Common myeloid progenitor, CD34-positive (primary cell): ENCODE results near the gene TBL1X.
A peak's percentile ranks its signal among the peaks of the same experiment; 100 is the strongest.

Experiments
- CTCF ChIA-PET: fragments of 350-600 bp; sonication (Branson Sonifier 250); formaldehyde crosslinking; loops from one replicate; lab custom pipeline; 2021; ENCODE audit warnings: antibody characterized with exemption; lab: Charles Lee
- POLR2A ChIA-PET: fragments of 350-600 bp; sonication (Branson Sonifier 250); formaldehyde crosslinking; loops from one replicate; lab custom pipeline; 2021; ENCODE audit warnings: antibody characterized with exemption; lab: Charles Lee
- DNase-seq, 3 donors: peaks; one replicate each; pipeline versions ENCODE4 v3.0.0 to v3.0.0-alpha.2; 2013
- H3K27ac ChIP-seq, 2 experiments: 1 replicate in 1 of 2; 2 replicates in 1 of 2; pipeline ENCODE4 v1.7.0; 2013; ENCODE audit warnings: inconsistent platforms in 2 of 2, low read length in 2 of 2, mild to moderate bottlenecking in 2 of 2, low read depth in 1 of 2, moderate library complexity in 1 of 2; ENCODE audit not compliant: severe bottlenecking in 2 of 2, insufficient read depth in 1 of 2, poor library complexity in 1 of 2
- H3K27me3 ChIP-seq, 5 experiments: replicated peaks in 2 of 5; 1 replicate in 3 of 5; 2 replicates in 2 of 5; pipeline versions ENCODE4 v1.6.1 to v1.7.0; 2013; ENCODE audit warnings: low read length in 4 of 5, mild to moderate bottlenecking in 2 of 5, moderate library complexity in 2 of 5, inconsistent platforms in 1 of 5; ENCODE audit not compliant: insufficient read depth in 5 of 5, control insufficient read depth in 4 of 5
- H3K36me3 ChIP-seq, 4 experiments: 1 replicate in 2 of 4; 2 replicates in 2 of 4; pipeline versions ENCODE4 v1.6.1 to v1.7.0; 2013; ENCODE audit warnings: low read length in 3 of 4, control low read depth in 1 of 4, mild to moderate bottlenecking in 1 of 4; ENCODE audit not compliant: control insufficient read depth in 4 of 4, insufficient read depth in 4 of 4
- H3K4me1 ChIP-seq, 4 experiments: 1 replicate in 3 of 4; 2 replicates in 1 of 4; pipeline versions ENCODE4 v1.6.1 to v1.7.1; 2013; ENCODE audit warnings: low read length in 3 of 4, mild to moderate bottlenecking in 3 of 4, control low read depth in 1 of 4, inconsistent platforms in 1 of 4, moderate library complexity in 1 of 4; ENCODE audit not compliant: control insufficient read depth in 4 of 4, insufficient read depth in 4 of 4; ENCODE audit errors: control extremely low read depth in 1 of 4
- H3K4me3 ChIP-seq, 7 experiments: 1 replicate in 4 of 7; 2 replicates in 3 of 7; pipeline versions ENCODE4 v1.5.1 to v1.7.0; 2013; ENCODE audit warnings: mild to moderate bottlenecking in 7 of 7, low read length in 6 of 7, moderate library complexity in 6 of 7, inconsistent platforms in 2 of 7, low read depth in 2 of 7, control low read depth in 1 of 7; ENCODE audit not compliant: insufficient read depth in 4 of 7, control insufficient read depth in 1 of 7; ENCODE audit errors: extremely low read depth in 1 of 7
- H3K9me3 ChIP-seq, 5 experiments: 1 replicate in 4 of 5; 2 replicates in 1 of 5; pipeline versions ENCODE4 v1.6.1 to v1.7.1; 2013; ENCODE audit warnings: low read length in 4 of 5, mild to moderate bottlenecking in 2 of 5, inconsistent platforms in 1 of 5, low read depth in 1 of 5, moderate library complexity in 1 of 5; ENCODE audit not compliant: control insufficient read depth in 4 of 5, insufficient read depth in 2 of 5; ENCODE audit errors: control extremely low read depth in 1 of 5
- WGBS: methylation state at CpG from one replicate; pipeline ENCODE4 v1.1.5; 2013; ENCODE audit not compliant: insufficient coverage; 5-methylcytosine and 5-hydroxymethylcytosine counted together

The TBL1X gene

DNA sequence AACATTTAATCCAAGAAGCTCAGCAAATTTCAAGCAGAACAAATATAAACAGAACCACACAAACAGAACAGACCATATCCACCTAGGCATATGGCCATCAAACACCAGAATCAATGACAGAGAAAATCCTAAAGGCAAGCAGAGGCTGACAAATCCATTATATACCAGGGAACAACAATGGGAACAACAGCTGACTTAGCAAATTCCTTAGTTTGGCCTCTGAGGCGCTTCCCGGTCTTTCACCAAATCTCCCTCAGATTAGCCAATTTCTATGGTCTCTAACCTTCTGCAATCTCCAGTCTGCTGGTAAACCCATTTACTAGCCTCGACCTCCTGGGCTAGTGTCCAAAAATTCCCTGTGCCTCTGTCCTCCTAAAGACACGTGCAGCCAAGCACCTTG is 241.6 kb downstream of the TBL1X start:
- 71% methylated on average over 4 of the region's 4 CpGs for WGBS
- H3K27me3 ChIP-seq: no peaks in the 10 kb centered on the region
- H3K9me3 ChIP-seq: peaks cover 0 to 13% (median 1%) of the 10 kb centered on the region in 5 experiments
- H3K4me3 ChIP-seq: no peak overlapping the region
- no peak overlapping the region for H3K27ac ChIP-seq
- H3K4me1 ChIP-seq: peaks cover 0 to 4% (median 2%) of the 10 kb centered on the region in 4 experiments
- ChIA-PET CTCF (no interaction called here), POLR2A (no interaction called here)
- DNase-seq: no peak
- H3K36me3 ChIP-seq: peaks cover 5 to 17% (median 7%) of the 10 kb centered on the region in 4 experiments

DNA sequence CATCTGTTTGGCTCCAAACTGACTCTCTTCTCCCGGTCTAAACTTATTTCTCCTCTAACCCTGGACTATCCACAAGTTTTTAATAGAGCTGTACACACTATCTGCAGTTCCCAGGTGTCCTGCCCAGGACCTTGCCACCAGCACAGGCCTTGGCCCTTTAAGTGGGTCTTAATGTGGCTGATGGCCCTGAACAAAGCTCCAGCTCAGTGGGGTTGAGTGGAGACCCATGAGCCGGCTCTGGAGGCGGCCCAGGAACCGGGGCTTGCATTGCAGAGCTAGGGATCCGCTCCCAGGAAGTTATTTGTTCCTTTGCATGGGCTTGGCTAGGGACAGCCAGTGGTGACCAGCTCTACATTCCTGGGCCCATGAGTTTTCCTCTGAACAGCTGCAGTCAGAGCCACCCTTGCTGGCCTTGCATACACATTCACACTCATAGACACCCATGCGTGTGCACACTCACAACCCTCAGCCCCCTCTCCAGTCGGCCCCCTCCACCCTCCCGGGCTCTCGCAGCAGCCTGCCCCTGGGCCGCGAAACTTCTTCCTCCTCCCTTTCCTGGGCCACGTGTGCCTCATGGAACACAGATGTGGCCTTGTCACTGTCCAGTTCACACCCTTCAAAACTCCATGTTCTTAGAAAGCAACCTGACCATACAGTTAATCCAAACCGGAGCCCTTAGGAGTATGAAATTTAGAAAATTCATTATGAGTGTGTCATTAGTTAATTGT is 242.6 kb downstream of the TBL1X start:
- Histone ChIP-seq H3K27ac (no peak overlapping the region), H3K36me3 (peaks cover 5 to 23% (median 8%) of the 10 kb centered on the region in 4 experiments), H3K4me1 (peaks cover 0 to 4% (median 2%) of the 10 kb centered on the region in 4 experiments), H3K9me3 (peaks cover 0 to 13% (median 1%) of the 10 kb centered on the region in 5 experiments), H3K4me3 (no peak overlapping the region), H3K27me3 (no peaks in the 10 kb centered on the region)
- DNase-seq: no peak
- ChIA-PET CTCF (no interaction called here), POLR2A (no interaction called here)
- WGBS: 88% methylated on average over 11 of the region's 13 CpGs

DNA sequence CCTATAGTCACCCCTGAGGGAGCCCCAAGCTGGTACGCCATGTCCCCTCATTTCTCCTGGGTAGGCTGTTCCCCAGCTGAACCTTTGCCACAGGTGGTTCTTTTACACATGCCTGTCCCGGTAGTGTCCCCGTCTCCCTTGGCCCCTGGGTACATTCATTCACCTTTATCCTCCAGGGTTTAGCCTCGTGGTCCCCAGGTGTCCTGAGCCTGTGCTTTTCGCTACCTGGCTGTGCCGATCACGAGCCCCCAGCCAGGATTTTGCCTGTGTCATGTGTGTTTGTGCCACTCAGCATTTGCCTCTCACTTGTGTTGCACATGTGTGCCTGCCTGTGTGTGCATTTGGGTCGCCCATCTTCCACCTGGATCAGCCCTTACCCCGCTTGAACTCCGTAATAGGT is 243.2 kb downstream of the TBL1X start:
- Histone ChIP-seq H3K36me3 (peaks cover 5 to 27% (median 8%) of the 10 kb centered on the region in 4 experiments), H3K4me3 (no peak overlapping the region), H3K27me3 (no peaks in the 10 kb centered on the region), H3K27ac (no peak overlapping the region), H3K9me3 (peaks cover 0 to 13% (median 1%) of the 10 kb centered on the region in 5 experiments), H3K4me1 (peaks cover 0 to 4% (median 2%) of the 10 kb centered on the region in 4 experiments)
- DNase-seq: no peak
- ChIA-PET POLR2A (no interaction called here), CTCF (interaction anchor here (0.9 kb wide), 1 partner anchor 890 kb away, joined by 3 read pairs; no protein-coding TSS in a partner anchor)
- WGBS: 91% methylated on average over 9 of the region's 10 CpGs

DNA sequence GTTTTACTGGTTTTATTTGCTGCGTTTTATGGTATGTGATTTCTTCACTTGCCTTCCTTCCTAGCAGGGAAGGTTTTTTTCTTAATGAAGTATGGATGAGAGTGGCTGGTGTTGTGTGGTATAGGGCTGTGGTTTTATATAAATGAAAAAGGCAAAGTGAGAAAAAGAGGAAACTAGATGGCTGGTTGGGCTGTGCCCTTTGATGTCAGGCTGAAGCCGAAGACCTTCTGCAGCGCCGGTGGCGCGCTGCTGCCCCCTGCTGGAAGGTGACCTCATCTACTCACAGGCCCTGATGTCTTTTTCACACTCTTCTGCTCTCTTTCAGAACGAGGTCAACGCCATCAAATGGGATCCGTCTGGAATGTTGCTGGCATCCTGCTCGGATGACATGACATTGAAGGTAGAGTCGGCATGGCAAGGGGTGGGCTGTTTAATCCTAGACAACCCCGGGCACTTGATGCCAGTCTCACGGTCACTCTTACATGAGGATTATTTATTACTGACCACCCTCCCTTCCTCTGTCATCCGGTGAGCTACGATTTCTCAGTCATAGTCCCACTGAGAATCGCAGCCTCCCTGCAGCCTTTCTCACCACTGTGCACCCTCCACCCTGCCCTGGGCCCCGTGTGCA is 244.2 kb downstream of the TBL1X start:
- CTCF ChIA-PET: interaction anchor here (0.9 to 1.9 kb wide), 5 partner anchors 10 to 963 kb away, joined by 3 to 6 read pairs (median 3); no protein-coding TSS in a partner anchor

DNA sequence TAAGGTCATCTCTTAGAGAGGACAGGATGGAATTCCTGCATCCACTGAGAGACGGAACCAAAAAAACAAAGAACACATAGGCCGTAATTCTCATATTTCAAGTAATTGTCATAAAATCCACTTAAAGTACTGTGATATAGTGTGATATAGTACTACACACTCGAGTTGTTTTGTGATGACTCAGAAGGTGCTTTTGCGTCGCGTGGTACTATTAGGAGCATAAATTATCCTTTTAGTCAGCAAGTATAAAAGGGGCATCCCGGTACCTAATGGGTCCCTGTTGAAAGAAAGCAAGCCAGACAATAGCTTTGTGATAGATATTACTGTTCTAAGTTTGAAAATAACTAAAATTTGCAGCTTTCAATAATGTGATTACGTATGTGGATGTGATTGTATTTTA is 245.5 kb downstream of the TBL1X start:
- Histone ChIP-seq H3K4me1 (peaks cover 0 to 4% (median 2%) of the 10 kb centered on the region in 4 experiments), H3K4me3 (no peak overlapping the region), H3K27me3 (no peaks in the 10 kb centered on the region), H3K9me3 (peaks cover 0 to 2% (median 0%) of the 10 kb centered on the region in 5 experiments), H3K27ac (no peak overlapping the region), H3K36me3 (peaks cover 5 to 25% (median 8%) of the 10 kb centered on the region in 4 experiments)
- 86% methylated on average over 2 of the region's 8 CpGs for WGBS
- ChIA-PET POLR2A (no interaction called here), CTCF (interaction anchor here (1.4 to 1.9 kb wide), 2 partner anchors 894 to 965 kb away, joined by 4 to 6 read pairs; no protein-coding TSS in a partner anchor)
- DNase-seq: no peak

More for the DNA sequence above, 244.2 kb downstream of the TBL1X start:
- Histone ChIP-seq H3K9me3 (peaks cover 0 to 13% (median 1%) of the 10 kb centered on the region in 5 experiments), H3K27me3 (no peaks in the 10 kb centered on the region), H3K36me3 (peaks cover 5 to 27% (median 8%) of the 10 kb centered on the region in 4 experiments), H3K4me1 (peaks cover 0 to 4% (median 2%) of the 10 kb centered on the region in 4 experiments), H3K27ac (no peak overlapping the region), H3K4me3 (no peak overlapping the region)
- DNase-seq: peak; percentile 75 to 94 (median 91)
- POLR2A ChIA-PET: no interaction called here
- 22% methylated on average over 10 of the region's 17 CpGs for WGBS

DNA sequence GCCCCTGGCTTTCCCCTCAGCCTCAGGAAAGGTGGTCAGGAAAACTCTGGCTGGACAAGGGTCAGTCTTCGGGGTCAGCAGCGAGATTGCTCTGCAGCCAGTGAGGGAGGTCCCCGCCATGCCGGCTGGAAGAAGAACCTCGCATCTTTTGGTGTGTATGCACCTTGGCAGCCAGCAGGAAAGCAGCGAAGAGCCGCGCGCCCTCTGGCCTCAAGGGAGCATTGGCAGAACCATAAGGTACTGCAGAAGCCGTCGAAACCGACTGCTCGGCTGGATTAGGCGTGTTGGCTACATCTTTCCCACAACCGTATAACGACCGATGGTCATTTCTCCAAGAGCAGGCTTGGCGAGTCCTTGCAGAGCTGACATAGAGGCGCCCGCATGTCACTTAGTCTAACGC is 252.5 kb downstream of the TBL1X start:
- no peak overlapping the region for H3K4me3 ChIP-seq
- H3K9me3 ChIP-seq: peaks cover 1 to 7% (median 3%) of the 10 kb centered on the region in 5 experiments
- no peak for DNase-seq
- H3K27ac ChIP-seq: no peak overlapping the region
- 99% methylated on average over 18 of the region's 21 CpGs for WGBS
- H3K27me3 ChIP-seq: no peaks in the 10 kb centered on the region
- ChIA-PET POLR2A (no interaction called here), CTCF (no interaction called here)
- H3K36me3 ChIP-seq: peaks cover 4 to 25% (median 6%) of the 10 kb centered on the region in 4 experiments
- H3K4me1 ChIP-seq: no peaks in the 10 kb centered on the region

DNA sequence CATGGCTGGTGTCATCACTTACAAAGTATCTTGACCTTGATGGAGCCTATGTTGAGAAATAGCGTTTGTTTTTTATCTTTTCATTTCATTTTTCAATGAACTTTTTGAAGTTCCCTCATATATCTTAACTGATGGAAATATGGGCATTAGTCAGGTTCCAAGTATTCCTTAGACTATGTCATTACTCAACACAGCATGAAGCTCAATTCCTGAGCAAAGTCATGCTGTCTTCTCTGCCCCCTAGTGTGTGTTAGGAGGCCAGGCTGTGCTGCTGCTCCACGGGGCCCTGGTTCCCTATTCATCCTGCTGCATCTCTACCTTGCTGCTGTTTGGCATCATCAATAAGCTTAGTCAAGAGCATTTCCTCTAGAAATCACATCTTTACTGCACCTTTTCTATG is 259.9 kb downstream of the TBL1X start:
- WGBS: no CpG with 5 or more reads among the region's 2 CpGs
- ChIA-PET CTCF (no interaction called here), POLR2A (no interaction called here)
- Histone ChIP-seq H3K9me3 (peaks cover 2 to 26% (median 15%) of the 10 kb centered on the region in 5 experiments), H3K4me1 (no peaks in the 10 kb centered on the region), H3K36me3 (peaks cover 0 to 2% (median 0%) of the 10 kb centered on the region in 4 experiments), H3K4me3 (no peak overlapping the region), H3K27ac (no peak overlapping the region), H3K27me3 (no peaks in the 10 kb centered on the region)
- DNase-seq: no peak
